Kidney capillary endothelial cell (primary cell): Measurements from ENCODE around the gene CYB5D1.
"Not testable (repeated sequence)": the region's sequence is repeated elsewhere in the genome, so short reads cannot be mapped to it uniquely, and the experiment has no call there.

Experiments
- DNase-seq: peaks from one replicate; pipeline ENCODE4 v3.0.0-alpha.2; 2018; ENCODE audit warnings: low spot score

The CYB5D1 gene

GRCh38 chr17:7857713-7858521, at the start of gene CYB5D1:
Gene CYB5D1 (plus strand): TSS chr17:7858003. CDS start chr17:7858135, 132 bp downstream.
- DNase-seq, result peak; percentile 91

- DNase-seq, result no peak
These were observed 48.6 kb upstream of the CYB5D1 start for GRCh38 chr17:7809086-7809790.

GRCh38 chr17:7809791-7810343, 47.9 kb upstream of the CYB5D1 start:
- DNase-seq, result not testable (repeated sequence)

DNA sequence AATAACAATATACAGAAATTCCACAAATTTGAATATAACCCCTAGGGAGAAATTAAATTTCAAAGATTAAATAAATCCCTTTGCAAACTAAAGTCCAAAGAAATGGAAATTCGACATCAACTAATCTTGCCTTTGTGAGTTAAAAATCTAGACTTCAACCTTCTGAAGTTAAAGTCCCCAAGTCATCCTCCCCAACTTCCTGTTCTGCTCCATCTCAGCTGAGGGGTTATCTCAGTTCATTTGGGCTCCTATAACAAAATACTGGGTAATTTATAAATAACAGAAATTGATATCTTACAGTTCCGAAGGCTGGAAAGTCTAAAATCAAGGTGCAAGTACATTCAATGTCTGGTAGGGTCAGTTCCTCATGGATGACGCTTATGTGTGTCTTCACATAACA, 46.6 kb upstream of the CYB5D1 start:
- DNase-seq, result no peak

GRCh38 chr17:7814969-7815368, 42.8 kb upstream of the CYB5D1 start:
- no peak for DNase-seq

DNA sequence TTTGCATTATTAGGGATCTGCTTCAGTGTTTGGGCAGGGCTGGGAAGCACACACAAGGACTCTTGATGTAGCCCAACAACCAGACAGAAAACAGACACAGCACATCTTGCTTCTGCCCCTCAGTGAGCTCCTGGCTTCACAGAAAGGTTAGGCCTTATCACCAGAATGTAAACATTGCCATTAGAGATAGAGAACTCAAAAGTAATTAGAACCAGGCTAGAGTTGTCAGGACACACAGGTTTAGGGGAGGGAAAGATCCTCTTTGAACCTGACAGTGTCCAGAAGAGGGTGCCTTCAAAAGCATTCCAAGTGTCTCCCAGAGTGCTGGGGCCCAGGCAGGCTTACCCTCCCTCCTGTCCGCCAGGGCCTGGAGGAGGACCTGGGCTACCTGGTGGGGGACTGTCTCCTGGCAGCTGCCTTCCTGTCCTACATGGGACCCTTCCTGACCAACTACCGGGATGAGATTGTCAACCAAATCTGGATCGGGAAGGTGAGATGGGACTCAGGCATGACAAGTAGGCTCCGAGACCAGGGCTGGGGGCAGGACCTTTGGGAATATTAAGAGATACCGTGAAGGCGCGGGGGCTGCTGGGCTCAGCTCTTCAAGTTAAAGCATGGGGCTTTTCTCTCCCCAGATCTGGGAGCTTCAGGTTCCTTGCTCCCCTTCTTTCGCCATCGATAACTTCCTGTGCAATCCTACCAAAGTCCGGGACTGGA, 40.7 kb upstream of the CYB5D1 start:
- no peak for DNase-seq

DNA sequence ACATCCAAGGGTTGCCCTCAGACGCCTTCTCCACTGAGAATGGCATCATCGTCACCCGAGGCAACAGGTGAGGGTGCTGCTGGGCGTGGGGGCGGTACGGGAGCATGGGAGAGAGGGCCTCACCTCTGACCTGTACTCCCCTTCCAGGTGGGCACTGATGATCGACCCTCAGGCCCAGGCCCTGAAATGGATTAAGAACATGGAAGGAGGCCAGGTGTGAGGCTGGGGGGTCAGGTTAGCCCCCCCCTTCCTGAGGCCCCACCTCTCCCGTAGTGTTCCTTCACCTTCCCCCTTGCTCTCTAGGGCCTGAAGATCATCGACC, 40.2 kb upstream of the CYB5D1 start:
- no peak for DNase-seq

- DNase-seq, result no peak
These were observed 39.8 kb upstream of the CYB5D1 start for GRCh38 chr17:7818026-7818425.

DNA sequence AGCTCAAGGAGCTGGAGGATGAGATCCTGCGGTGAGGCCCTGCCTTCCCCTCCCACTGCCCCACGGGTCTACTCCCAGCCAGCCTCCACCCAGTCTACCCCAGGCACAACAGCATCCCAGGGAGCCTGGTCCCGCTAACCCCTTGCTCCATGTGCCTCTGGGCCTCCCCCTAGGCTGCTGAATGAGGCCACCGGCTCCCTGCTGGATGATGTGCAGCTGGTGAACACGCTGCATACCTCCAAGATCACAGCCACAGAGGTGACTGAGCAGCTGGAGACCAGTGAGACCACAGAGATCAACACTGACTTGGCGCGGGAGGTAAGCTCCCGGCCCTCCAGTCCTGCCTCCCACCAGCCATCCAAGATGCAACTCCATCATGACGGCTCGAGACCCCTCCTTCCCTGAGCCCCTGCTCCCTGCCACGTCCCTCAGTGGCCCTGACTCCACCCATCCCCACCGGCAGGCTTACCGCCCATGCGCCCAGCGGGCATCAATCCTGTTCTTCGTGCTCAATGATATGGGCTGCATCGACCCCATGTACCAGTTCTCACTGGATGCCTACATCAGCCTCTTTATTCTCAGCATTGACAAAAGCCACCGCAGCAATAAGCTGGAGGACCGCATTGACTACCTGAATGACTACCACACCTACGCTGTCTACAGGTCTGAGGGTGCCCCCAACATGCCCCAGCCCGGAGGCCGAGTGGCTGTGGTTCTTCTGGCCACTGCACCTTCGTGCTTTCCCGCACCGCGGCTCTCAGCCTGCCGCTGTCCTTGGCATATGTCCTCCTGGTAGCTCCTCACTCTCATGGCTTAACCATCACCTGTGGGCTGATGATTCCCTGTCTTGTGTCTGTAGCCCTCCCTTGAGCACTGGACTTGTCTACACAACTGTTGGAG, 38.8 kb upstream of the CYB5D1 start:
- DNase-seq, result no peak

DNA sequence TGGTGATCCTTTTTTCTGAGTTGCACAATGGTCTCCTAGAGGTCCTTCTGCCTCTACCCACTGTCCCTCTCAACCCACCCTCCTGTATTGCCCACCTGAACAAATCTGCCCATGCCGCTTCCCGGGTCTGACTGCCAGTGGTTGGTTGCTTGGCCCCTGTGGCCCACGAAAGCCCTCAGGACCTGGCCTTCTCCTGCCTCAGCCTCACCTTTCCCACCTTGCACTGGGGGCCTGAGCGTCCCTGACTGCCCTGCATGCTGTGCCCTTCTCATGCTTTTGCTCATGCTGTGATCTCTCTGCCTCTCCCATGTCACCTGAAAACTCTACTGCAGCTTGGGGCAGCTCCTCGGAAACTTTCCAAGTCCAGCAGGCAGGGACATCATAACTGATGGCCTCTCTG, 37.6 kb upstream of the CYB5D1 start:
- no peak for DNase-seq

DNA sequence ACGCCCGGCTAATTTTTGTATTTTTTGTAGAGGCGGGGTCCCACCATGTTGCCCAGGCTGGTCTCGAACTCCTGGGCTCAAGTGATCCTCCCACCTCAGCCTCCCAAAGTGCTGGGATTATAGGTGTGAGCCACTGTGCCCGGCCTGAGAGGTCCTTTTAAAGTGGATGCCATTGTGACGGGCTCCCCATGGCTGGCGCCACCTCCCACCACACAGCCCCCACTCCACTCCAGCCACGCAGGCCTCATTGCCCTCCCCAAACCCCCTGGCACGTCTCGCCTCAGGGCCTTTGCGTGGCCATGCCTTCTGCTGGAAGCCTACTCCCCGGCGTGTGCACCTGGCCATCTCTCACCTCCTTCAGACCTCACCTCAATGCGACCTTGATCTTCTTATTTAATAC, 35.7 kb upstream of the CYB5D1 start:
- no peak for DNase-seq

DNA sequence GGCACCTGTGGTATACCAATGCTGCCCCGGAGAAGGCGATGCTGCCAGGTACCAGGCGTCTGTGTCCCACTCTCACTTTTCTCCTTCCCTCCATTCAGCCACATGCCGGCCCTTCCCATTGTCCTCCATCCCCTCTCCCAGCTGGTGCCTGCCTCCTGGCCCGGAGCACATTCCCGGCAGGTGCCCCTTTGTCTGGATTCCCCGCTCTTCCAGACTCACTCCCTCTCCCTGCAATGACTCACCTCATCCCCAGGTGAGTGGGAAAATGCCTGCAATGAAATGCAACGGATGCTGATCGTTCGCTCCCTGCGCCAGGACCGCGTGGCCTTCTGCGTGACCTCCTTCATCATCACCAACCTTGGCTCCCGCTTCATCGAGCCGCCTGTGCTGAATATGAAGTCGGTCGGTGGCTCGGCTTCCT, 34.2 kb upstream of the CYB5D1 start:
- DNase-seq, result no peak

- DNase-seq, result no peak
These were observed 33.5 kb upstream of the CYB5D1 start for GRCh38 chr17:7824021-7824924.

DNA sequence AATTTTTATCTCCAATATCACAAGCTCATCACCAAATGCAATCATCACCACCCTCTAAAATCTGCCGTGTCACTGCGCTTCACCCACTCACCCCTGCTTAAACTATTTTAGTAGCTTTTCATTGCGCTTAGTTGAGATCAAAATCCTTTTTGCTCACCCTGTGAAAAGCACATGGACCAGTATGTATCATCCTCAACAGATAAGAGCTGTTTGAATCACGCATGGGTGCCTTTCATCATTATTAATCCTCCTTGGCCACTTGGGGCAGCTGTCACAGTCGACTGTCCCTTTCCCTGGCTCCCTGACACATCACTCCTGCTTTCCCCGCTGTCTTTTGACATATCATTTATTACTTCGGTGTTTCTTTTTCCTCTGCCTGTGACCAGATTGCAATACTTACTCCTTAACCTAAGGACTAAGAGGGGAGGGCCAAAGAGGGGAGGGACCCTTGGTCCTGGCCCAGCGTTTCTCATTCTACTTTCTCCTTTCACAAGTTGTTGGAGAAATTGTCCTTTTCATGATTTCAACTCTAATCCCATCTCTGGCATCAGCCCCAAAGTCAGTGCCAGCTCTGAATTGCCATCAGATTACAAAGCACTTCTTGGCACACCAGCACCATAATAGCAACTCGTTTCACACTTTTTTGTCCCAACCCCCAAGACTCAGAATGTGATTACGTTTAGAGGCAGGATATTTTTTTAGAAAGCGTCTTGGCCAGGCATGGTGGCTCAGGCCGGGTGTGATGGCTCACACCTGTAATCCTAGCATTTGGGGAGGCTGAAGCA, 32.4 kb upstream of the CYB5D1 start:
- no peak for DNase-seq

DNA sequence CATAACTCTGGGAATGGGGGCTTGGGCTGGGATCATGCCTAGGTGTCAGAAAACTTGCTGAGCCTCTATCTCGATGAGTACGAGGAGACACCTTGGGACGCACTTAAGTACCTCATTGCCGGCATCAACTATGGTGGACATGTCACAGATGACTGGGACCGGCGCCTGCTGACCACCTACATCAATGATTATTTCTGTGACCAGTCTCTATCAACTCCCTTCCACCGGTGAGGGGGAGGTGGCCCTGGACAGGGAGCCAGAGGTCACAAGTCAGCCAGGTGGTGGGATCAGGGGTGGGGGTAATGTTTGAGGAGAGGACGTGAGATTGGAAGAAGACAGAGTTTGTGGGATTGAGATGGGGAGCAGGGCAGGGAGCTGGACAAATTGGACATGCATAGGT, 27.2 kb upstream of the CYB5D1 start:
- no peak for DNase-seq

DNA sequence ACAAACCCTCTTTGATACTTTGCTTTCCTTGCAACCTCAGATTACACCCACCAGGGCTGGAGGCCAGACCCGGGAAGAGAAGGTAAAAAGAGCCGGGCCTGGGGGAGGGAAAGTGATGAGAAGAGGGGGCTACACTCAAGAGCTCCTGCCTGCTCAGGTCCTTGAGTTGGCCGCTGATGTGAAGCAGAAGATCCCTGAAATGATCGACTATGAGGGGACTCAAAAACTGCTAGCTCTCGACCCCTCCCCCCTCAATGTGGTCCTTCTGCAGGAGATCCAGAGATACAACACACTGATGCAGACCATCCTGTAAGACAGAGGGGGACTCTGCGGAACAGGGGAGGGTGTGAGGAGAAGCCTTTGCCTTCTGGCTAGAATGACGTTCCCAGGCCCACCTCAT, 26.6 kb upstream of the CYB5D1 start:
- no peak for DNase-seq

GRCh38 chr17:7832431-7832830, 25.4 kb upstream of the CYB5D1 start:
- no peak for DNase-seq

DNA sequence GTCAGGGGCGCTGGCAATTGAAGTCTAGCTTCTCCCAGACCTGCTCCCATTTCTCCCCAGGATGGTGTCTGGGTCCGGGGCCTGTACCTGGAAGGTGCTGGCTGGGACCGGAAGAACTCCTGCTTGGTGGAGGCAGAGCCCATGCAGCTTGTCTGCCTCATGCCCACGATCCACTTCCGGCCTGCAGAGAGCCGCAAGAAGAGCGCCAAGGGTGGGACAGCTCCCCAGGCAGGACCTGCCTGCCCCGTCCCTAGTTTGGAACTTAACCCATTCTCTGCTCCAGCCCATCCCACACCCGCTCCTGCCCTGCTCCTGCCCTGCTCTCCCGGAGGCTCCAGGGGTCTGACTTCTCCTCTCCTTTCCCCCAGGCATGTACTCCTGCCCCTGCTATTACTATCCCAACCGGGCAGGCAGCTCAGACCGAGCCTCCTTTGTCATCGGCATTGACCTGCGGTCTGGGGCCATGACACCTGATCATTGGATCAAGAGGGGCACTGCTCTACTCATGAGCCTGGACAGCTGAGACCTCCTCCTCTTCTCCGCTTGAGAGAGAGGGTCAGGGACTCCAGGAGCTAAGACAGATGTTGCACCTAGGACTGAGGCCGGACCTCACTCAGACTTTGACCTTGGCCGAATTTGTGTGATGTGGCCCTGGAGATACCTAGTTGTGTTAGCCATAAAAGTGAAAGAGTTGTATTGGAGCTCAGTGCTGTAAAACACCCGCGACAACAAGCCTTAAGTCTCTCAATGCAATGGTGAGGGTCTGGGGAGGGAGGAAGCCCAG, 24.6 kb upstream of the CYB5D1 start:
- no peak for DNase-seq
